Mesothelial cell of epicardium (in vitro differentiated cells): ENCODE results near the gene WASHC2A. TPM values are rescaled to one million over a fixed set of nuclear protein-coding genes. Genes with fewer than 3 reads are reported as not detected.
"Not testable (repeated sequence)": the region's sequence is repeated elsewhere in the genome, so short reads cannot be mapped to it uniquely, and the experiment has no call there.

ENCODE experiments used
- DNase-seq, 2 experiments: peaks; one replicate each; pipeline ENCODE4 v3.0.0; 2021; ENCODE audit warnings: low spot score in 2 of 2; ENCODE audit not compliant: unreplicated experiment in 2 of 2
- H3K27ac Mint-ChIP-seq: 2 replicates; pipeline ENCODE4 v1.8.0; 2021; ENCODE audit warnings: mixed read lengths
- H3K27me3 Mint-ChIP-seq: 2 replicates; pipeline ENCODE4 v1.8.0; 2021; ENCODE audit warnings: low read depth, mixed read lengths
- H3K36me3 Mint-ChIP-seq: 2 replicates; pipeline ENCODE4 v1.8.0; 2021; ENCODE audit warnings: mixed read lengths
- H3K4me1 Mint-ChIP-seq: 2 replicates; pipeline ENCODE4 v1.8.0; 2021; ENCODE audit warnings: mixed read lengths
- H3K4me3 Mint-ChIP-seq: 2 replicates; pipeline ENCODE4 v1.8.0; 2021; ENCODE audit warnings: mild to moderate bottlenecking, moderate library complexity, mixed read lengths
- H3K9me3 Mint-ChIP-seq: 2 replicates; pipeline ENCODE4 v1.8.0; 2021; ENCODE audit warnings: mixed read lengths
- total RNA-seq: library from RNA; stranded (reverse); gene quantifications from 3 replicates; pipeline ENCODE4 v1.2.1, GENCODE V29; 2021
- TF ChIP-seq, protein P1 (sequence below): fragments of 200-600 bp; sonication (generic); IDR thresholded peaks from one replicate; pipeline ENCODE4 v1.5.0; 2021; ENCODE audit warnings: antibody characterized with exemption; ENCODE audit not compliant: unreplicated experiment

WASHC2A gene
- total RNA-seq, 1 donor from 2014 or later, result 35.4 TPM

DNA sequence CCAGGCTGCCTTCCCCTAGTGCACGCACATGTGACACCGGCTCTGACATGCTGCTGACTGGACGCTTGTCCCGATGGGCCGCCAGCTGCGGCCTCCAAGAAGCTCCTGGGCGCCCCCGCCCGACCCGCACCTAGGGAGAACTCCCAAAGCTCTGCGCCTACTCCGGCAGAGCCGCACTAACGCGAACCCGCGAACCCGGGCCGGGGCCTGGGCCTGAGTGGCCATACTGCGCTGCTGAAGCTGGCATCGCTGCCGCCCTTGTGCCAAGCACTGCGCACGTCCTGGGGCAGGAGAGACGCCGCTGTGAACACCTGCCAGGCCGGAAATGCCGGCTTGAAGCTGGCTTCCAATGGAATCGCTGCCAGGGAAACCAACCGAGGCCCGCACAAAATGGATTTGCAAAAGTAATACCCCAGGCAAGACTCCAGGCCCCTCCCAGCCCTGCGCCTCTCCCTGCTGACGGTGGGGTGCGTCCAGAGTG, 85.1 kb downstream of the WASHC2A start:
- Mint-ChIP-seq H3K9me3 (no peaks in the 10 kb centered on the region), H3K27ac (no peak overlapping the region), H3K4me1 (no peaks in the 10 kb centered on the region), H3K27me3 (peaks cover 32% of the 10 kb centered on the region), H3K4me3 (no peak overlapping the region), H3K36me3 (no peaks in the 10 kb centered on the region)
- TF ChIP-seq, protein P1, sequence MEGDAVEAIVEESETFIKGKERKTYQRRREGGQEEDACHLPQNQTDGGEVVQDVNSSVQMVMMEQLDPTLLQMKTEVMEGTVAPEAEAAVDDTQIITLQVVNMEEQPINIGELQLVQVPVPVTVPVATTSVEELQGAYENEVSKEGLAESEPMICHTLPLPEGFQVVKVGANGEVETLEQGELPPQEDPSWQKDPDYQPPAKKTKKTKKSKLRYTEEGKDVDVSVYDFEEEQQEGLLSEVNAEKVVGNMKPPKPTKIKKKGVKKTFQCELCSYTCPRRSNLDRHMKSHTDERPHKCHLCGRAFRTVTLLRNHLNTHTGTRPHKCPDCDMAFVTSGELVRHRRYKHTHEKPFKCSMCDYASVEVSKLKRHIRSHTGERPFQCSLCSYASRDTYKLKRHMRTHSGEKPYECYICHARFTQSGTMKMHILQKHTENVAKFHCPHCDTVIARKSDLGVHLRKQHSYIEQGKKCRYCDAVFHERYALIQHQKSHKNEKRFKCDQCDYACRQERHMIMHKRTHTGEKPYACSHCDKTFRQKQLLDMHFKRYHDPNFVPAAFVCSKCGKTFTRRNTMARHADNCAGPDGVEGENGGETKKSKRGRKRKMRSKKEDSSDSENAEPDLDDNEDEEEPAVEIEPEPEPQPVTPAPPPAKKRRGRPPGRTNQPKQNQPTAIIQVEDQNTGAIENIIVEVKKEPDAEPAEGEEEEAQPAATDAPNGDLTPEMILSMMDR, result no peak
- no peak for DNase-seq

DNA sequence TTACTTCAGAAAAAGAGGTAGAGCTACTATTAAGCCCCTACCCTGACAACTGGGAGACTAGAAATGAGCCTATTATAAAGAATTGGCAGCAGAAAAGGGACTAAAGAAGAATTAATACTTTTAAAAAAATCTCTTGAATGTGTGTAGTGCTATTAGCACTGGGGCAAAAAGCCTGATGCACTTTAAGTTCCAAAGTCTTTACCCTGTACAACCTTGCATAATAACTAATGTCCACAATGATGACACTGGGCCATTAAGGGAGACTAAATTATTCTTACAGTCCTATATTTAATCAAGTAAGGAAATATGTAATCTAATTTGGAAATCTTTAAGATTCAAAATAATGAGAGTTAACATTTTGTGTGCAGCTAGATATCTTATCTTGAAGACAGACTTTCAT, 90.1 kb downstream of the WASHC2A start:
- not testable (repeated sequence) for H3K36me3 Mint-ChIP-seq, H3K4me3 Mint-ChIP-seq, H3K4me1 Mint-ChIP-seq, H3K27ac Mint-ChIP-seq, DNase-seq, H3K9me3 Mint-ChIP-seq
- H3K27me3 Mint-ChIP-seq, result peaks cover 38% of the 10 kb centered on the region

DNA sequence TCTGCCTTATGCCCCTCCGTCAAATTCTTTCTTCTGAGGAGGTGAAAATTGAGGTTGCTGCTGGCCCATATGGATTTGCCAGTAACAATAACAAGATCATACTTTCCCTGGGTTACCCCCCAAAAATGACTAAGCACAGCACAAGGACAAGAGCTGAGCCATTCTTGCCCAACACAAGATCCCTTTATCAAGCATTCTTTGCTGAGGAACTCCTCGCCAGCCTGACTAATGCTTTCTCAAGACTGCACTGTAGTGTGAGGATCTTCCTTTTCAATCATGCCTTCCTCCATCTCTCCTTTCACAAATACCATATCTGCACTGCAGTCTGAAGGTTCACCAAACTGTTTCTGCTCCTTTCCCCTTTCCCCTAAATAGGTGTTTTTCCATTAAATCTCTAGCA, 92.1 kb downstream of the WASHC2A start:
- not testable (repeated sequence) for DNase-seq, H3K36me3 Mint-ChIP-seq, H3K4me3 Mint-ChIP-seq, H3K9me3 Mint-ChIP-seq, H3K4me1 Mint-ChIP-seq, H3K27ac Mint-ChIP-seq
- H3K27me3 Mint-ChIP-seq, result peaks cover 28% of the 10 kb centered on the region

DNA sequence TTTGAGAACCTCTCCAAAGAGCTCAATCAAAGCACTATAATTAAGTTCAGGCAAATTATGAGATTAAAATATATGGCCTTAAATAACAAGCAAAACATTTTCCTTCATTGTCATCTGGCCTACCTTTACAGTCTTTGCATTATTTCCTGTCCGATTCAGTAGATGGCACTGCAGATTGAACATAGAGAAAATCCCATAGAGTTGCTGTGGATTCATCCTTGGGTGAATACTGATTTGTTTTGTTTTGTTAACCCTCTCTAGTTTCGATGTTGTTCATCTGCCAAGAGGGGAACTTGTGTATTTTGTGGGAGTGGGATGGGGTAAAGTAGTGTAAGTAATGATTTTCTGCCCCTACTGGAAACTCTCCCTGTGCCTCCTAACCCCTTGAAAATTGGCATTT, 97.3 kb downstream of the WASHC2A start:
- not testable (repeated sequence) for H3K4me3 Mint-ChIP-seq, H3K4me1 Mint-ChIP-seq, H3K27ac Mint-ChIP-seq, DNase-seq, H3K36me3 Mint-ChIP-seq, H3K9me3 Mint-ChIP-seq
- H3K27me3 Mint-ChIP-seq, result peaks cover 14% of the 10 kb centered on the region

- not testable (repeated sequence) for H3K27ac Mint-ChIP-seq, H3K36me3 Mint-ChIP-seq, H3K4me3 Mint-ChIP-seq, H3K9me3 Mint-ChIP-seq, H3K4me1 Mint-ChIP-seq, DNase-seq
- H3K27me3 Mint-ChIP-seq, result peaks cover 10% of the 10 kb centered on the region
Observed at GRCh38 chr10:50167833-50168232, 100.1 kb downstream of the WASHC2A start.

- H3K27ac Mint-ChIP-seq, H3K36me3 Mint-ChIP-seq, H3K4me1 Mint-ChIP-seq, H3K4me3 Mint-ChIP-seq, DNase-seq, H3K9me3 Mint-ChIP-seq: not testable (repeated sequence)
- H3K27me3 Mint-ChIP-seq, result peaks cover 10% of the 10 kb centered on the region
Observed at GRCh38 chr10:50169506-50169905, 101.8 kb downstream of the WASHC2A start.

- not testable (repeated sequence) for H3K36me3 Mint-ChIP-seq, H3K27ac Mint-ChIP-seq, H3K9me3 Mint-ChIP-seq, H3K4me3 Mint-ChIP-seq, DNase-seq, H3K4me1 Mint-ChIP-seq, H3K27me3 Mint-ChIP-seq
Observed at GRCh38 chr10:50174788-50175525, 107.2 kb downstream of the WASHC2A start.

Other genes with a start within 250 kb of the WASHC2A start
- 44.0 to 51.2 TPM (median 50.1 TPM) in 3 replicates for gene PARG, start 125.9 kb upstream of the WASHC2A start, total RNA-seq
- 31.0 to 34.4 TPM (median 32.3 TPM) in 3 replicates for gene TIMM23B, start 125.9 kb upstream of the WASHC2A start, total RNA-seq
- 22.3 to 23.2 TPM (median 23.0 TPM) in 3 replicates for gene AGAP6, start 79.5 kb upstream of the WASHC2A start, total RNA-seq
- 7.1 to 8.3 TPM (median 8.1 TPM) in 3 replicates for gene ASAH2, start 183.6 kb downstream of the WASHC2A start, total RNA-seq